ENCODE data around the gene ABCC2.

DNA sequence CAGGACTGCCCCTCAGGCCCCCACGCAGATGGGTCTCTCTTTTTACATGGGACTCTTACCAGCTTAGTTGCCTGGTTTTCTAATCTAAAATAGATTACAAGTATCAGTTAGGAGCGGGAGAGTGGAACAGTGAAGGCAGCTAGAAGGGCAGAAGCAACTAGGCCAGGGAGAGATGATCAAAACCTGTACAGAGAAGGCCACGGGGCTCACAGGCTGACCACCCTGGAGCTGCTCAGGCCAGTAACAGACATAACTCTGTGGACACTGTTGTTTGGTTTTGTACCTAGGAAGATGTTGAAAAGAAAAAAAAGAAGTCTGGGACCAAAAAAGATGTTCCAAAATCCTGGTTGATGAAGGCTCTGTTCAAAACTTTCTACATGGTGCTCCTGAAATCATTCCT is 16.5 kb downstream of the ABCC2 start:
- TF ChIP-seq, protein P1, sequence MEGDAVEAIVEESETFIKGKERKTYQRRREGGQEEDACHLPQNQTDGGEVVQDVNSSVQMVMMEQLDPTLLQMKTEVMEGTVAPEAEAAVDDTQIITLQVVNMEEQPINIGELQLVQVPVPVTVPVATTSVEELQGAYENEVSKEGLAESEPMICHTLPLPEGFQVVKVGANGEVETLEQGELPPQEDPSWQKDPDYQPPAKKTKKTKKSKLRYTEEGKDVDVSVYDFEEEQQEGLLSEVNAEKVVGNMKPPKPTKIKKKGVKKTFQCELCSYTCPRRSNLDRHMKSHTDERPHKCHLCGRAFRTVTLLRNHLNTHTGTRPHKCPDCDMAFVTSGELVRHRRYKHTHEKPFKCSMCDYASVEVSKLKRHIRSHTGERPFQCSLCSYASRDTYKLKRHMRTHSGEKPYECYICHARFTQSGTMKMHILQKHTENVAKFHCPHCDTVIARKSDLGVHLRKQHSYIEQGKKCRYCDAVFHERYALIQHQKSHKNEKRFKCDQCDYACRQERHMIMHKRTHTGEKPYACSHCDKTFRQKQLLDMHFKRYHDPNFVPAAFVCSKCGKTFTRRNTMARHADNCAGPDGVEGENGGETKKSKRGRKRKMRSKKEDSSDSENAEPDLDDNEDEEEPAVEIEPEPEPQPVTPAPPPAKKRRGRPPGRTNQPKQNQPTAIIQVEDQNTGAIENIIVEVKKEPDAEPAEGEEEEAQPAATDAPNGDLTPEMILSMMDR (conservative IDR thresholded peaks at IDR 0.05 in 1 of 2, IDR thresholded peaks at IDR 0.05 in 1 of 2; ENCODE audit: low read depth in 1 of 2, low read length in 2 of 2), result no peak
- TF ChIP-seq EZH2 (IDR thresholded peaks at IDR 0.05; ENCODE audit: low read length, missing control alignments), result no peak
